CD4-positive, alpha-beta T cell treated with Interleukin-1 beta for 1 hour (primary cell): ENCODE measurements around the gene KIF5C.

Experiments
- DNase-seq, 2 donors: peaks; one replicate each; pipeline ENCODE4 v3.0.0-alpha.2; 2020 to 2022

The KIF5C gene

DNA sequence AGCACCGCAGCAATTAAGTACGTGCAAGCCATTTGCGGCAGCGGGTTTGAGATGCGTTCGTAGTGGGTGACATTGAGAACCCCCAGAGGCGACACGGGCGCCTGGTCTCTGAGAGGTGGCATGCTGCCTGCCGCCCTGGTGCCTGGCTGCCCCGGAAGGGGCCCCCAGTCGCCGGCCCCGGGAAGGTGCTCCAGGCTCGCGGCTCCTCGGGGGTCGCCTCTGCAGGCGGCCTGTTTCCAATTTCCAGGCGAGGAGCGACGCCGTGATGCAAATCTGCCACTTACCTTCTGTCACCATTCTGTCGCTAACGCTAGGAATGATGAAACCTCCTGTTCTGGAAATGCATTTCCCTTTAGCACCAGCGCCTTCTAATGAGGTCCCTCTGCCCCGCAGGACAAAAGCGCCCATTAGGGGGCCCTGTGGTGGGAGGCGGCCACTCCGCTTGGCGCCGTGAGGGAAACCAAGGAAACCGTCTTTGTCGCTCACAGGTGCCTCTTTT is 13.0 kb downstream of the KIF5C start:
- peak; percentile 7 to 10 for DNase-seq

DNA sequence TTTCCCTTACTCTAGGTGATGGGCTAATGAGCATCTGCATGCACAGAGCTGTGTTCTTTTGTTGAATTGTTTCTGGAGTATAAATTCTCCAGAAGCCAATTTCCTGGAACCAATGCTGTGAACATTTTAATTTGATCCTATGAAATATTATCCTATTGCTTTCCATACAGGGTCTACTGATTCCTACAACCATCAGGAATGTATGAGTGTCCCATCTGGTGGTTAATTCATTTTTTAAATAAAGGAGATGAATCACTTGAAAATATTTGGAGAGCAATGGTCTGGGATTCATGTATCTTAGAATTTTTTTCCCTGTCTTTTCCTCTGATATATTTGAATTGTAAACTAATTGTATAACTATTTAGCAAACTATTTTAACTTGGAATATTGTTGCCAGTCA is 14.0 kb downstream of the KIF5C start:
- DNase-seq = no peak

DNA sequence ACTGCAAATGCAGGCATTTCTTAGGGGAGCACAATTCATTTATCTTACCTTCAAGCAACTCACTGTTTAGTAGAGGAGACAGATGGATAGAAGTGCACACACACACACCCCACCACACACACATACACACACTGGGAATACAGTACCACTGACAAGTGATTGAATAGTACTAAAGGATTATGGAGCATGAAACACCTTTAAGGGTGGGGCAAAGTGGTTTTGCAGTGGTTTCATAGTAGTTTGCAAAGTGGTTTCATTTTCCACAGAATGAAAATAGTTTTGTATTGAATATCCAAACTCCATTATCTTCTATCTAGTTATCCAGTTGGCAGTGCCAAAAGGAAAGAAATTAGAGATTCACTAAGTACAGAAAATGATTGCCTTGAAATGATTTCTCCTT is 18.9 kb downstream of the KIF5C start:
- DNase-seq = no peak

GRCh38 chr2:148896136-148896535 is 21.1 kb downstream of the KIF5C start:
- no peak for DNase-seq

- no peak for DNase-seq
These were observed 24.8 kb downstream of the KIF5C start for GRCh38 chr2:148899638-148900318.

DNA sequence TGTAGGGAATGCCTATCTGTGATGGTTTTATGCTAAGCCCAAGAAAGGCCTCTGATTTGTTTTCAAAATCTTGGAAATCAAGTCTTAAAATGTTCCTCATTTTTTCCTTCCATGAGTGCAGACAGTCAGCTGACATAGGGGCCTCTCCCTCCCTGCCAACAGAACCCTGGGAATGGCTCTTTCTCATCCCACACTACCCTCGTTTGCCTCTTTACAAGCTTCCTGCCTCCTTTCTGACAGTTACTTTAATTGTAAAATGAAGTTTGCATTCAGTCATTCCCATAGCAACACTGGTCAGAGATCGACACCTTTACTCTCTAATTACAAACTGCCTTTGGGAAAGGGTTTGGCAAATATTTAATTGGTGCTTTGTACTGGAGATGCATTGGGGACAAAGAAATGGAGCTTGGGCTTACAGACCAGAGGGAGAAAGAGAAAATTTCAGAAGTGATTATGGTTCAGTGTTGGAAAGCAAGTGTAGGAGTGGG is 25.4 kb downstream of the KIF5C start:
- no peak for DNase-seq

DNA sequence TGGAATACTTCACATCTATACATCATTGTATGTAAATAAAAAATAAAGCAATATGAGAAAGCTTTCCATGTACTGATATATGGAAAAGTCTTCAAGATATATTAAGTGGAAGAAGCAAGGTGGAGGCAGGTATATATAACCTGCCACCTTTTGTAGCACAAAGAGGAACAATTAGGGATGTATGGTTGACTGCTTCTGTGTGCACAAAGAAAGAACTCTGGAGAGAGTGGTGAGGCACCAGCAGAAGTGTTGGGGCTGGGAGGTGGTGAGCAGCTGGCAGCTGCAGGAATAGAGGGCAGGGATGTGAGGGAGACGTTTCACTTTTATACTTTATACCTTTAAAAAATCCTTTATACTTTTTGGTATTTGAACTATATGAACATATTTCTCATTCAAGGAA is 26.1 kb downstream of the KIF5C start:
- DNase-seq = no peak

DNA sequence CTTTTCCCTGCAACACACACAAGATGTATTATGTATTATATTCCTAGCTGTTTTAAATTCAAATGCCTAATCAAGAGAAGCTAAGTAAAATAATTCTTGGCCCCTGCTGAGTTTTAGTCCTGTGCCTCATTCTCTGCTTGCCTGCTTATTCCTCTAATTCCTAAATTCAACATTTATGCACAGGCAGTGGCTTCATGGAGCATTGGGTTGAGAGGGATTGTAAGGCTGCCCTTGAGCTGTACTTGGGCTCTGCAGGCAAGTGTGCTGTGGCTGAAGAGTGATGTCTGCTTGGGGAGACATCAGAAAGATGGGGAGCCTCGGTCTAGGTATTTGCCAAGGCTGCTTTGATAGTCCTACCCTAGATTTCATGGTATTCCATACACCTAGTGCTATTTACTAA is 27.8 kb downstream of the KIF5C start:
- DNase-seq = no peak

DNA sequence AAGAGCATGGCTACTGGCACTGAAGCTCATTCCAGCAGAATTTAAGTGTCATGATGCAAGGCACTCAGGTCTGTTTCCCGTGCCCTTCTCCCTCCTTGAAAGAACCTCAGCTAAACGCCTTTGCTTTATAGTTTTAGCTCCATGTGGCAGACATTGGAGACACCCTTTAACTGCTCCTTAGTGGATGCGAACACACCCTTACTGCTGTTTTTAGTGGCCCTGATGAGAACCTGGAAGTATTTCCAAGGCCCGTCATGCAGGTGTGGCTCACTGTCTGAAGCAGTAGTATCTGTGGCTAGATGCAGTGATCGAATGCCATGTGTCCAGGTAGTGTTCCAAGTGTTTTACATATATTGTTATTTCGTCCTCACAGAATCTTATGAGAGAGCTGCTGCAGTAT is 28.3 kb downstream of the KIF5C start:
- no peak for DNase-seq

GRCh38 chr2:148903979-148904378 is 29.0 kb downstream of the KIF5C start:
- DNase-seq = no peak

DNA sequence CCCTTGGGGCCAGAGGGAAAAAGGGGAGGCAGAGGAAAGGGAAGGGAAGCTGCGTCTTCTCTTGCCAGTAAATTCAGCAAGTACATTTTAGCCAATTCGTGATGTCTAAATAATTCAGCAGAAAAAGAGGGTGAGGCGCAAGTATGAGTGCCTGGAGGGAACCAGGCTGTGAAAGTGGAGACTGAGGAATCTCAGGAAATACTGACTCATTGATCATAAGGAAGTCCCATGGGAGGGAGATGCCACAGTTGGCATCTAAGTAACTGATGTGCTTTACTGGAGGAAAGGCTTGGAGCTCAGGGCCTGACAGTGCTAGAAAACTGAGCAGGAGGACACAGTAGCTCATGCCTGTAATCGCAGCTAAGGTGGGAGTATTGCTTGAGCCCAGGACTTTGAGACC is 31.1 kb downstream of the KIF5C start:
- DNase-seq = no peak

- no peak for DNase-seq
These were observed 32.2 kb downstream of the KIF5C start for GRCh38 chr2:148907085-148907785.

DNA sequence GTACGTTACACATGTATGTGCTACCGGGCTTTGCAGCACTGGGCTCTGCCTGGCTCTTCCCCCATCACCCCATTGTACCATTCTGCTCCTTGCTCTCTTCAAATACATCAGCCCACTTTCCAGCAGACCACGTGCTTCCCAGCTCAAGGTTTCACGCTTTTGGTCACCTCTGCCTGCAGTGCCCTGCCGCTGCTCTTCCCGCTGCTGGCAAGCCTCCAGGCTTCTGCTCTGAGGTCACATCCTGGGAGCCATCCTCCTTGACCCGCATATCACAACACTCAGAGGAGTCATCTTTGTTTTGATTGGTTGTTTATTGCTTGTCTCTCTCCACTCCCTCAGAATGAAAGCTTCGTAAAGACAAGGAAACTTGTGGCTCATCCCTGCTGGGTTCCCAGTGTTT is 34.1 kb downstream of the KIF5C start:
- DNase-seq = no peak

DNA sequence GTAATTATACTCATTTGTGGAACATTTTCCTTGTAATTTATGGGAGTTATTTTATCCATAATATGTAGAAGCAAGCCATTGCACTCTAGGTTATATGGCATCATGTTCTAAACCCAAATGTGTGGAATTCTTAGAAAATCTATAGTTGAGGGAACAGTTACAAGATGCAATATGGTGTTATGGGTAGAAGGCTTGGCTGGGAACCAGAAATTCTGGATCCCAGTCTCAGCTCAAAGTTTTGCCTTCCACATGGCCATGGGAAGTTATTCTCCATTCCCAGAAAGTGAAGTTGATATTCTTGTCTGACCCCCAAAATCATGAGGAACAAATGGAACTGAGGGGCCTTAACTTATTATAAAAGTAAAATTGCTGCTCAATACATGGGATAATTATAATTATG is 38.0 kb downstream of the KIF5C start:
- DNase-seq = no peak

GRCh38 chr2:148913492-148913891 is 38.5 kb downstream of the KIF5C start:
- no peak for DNase-seq

DNA sequence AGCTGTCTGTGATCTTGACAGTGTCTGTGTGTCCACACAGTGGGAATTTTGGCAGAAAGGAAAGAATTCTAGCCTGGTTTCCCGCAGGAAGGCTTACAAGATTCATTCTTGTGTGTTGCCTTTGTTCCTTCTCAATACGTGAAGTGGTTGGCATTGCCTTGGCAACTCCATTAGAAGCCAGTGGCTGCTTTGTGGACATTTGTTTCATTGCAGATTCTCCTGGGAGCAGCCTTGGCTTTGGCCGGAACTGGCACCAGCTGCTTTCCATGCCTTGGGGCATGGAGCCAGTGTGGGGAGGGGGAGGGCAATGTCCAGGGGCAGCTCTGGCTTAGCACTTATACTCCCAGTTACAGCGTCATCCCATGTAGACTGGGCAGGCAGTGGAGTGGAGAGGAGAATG is 39.4 kb downstream of the KIF5C start:
- no peak for DNase-seq

DNA sequence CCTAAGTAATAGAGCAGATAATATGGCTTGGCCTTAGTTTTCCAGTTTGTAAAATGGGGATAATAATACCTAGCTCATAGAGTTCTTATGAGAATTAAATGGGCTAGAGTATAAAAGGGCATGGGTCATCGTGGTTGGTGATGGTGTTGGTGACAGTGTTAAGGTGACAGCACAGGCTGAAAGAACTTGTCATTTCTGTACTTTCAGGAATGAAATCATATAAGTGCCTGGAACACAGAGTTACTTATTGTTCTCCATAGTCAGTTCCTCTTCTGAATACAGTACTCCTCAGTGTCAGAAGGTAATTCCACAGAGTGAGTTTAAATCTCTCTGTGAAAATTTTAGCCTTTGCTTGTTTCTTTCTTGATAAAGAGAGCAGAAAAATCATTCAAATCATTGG is 42.4 kb downstream of the KIF5C start:
- DNase-seq = no peak

GRCh38 chr2:148918554-148918953 is 43.5 kb downstream of the KIF5C start:
- DNase-seq = no peak

DNA sequence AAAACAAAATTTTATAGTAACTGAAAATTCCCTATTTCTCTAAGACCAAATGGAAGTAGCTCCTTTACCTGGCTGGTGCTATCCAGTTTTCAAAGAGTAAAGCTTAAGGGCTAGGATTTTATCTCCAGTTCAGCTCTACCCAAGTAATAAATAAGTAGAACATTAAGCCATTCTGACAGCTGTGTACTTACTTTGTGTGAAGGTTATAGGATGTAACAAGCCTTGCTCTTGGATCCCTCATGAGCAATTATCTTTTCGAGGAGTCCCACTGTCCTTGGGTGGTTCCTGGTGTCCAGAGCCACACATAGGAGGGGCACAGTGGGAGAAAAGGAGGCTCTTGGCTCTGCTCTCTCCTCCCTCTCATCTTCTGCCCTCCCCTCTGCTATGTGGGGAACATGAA is 45.5 kb downstream of the KIF5C start:
- DNase-seq = no peak

- no peak for DNase-seq
These were observed 47.0 kb downstream of the KIF5C start for GRCh38 chr2:148922062-148922461.

DNA sequence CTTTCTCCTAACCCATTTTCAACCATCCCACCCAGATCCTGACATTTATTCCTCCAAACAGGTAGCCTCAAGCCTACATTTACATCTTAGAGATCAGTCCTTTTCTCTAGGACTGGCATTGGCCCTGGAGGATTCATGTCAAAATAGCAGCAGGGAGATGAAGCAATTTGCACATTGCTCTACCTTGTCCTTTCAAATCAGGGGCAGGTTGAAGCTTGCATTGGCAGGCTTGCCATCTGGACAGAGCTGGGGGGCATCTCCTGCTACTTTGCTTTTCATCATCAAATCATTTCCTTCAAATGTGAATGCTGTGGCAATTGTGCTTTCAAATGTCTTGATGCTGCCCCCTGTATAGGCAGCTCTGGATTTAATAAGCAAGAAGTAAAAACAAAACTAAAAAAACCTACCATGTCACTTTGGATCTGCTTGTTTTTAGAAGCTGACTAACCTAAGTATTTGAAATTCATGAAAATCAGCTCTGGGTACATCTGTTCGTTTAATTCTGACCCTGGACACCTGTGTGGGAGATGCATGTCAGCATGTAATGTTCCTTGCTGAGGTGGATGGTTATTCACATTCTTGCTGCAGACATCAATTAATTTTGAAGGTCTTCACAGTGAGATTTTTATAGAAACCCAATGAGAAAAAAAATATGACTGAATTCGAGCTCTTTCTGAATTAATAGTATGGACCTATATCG is 47.9 kb downstream of the KIF5C start:
- no peak for DNase-seq

DNA sequence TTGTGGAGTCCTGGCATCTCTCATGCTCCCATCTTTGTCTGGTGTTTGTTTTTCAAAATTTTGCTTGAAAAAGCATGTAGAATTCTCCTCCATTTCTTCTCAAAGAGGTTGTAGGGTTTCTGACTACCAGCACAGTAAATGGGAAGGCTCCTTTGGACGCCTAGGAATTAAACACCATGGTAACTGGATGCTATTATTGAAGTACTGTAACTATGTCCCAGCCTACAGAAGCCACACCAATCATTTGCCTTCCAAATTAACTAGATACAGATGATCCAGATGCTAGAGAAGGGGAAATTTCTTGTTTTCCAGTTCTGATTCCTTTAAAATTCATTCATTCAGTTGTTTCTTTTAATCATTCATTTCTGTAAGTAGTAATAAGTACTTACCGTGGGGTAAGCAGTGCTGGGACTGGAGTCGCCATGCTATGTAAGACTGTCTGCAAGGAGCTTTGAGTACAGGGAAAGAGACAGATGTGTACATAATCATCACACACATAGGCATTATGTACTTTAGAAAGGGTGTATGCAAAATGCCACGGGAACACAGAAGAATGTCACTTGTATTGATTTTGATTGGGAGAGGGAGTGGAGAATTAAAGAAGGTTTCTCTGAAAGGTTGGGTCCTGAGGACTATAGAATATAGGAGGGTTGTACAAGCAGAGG is 49.6 kb downstream of the KIF5C start:
- DNase-seq = no peak

DNA sequence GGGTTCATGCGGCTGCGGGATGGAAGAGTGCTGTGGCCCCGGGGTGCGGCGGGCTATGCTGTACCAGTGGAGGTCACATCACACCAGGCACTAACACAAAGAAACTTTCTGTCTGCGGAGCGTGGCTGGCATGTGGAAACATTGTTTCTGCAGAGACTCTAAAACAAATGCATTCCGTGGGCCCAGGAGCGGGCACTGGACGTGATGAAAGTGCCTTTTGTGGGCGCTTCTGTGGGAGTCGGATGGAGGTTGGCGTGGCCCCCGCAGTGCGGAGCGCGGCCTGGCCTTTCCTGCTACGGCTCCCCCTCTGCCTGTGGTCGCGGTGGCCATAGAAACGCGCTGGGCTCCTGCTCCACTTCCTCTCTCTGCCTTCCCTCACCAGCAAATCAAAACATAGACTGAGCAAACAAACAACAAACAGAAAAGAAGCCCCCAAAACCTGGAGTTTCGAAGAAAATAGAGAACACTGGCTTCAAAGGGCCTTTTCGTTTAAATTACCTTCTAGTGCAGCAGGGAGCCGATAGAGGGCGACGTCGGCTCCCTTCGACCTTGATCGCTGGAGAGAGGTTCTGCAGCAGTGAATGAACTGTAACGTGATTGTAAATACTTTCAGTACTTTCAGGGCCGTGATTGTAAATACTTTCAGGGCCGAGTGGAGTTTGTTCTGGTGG is 51.4 kb downstream of the KIF5C start:
- peak; percentile 45 to 58 for DNase-seq
